Measurements from ENCODE around the gene MPPED1. TPM values are rescaled to one million over a fixed set of nuclear protein-coding genes. Genes with fewer than 3 reads are reported as not detected.
A peak's percentile ranks its signal among the peaks of the same experiment; 100 is the strongest.

MPPED1 gene, protein sequence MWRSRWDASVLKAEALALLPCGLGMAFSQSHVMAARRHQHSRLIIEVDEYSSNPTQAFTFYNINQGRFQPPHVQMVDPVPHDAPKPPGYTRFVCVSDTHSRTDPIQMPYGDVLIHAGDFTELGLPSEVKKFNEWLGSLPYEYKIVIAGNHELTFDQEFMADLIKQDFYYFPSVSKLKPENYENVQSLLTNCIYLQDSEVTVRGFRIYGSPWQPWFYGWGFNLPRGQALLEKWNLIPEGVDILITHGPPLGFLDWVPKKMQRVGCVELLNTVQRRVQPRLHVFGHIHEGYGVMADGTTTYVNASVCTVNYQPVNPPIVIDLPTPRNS
- not detected for total RNA-seq

DNA sequence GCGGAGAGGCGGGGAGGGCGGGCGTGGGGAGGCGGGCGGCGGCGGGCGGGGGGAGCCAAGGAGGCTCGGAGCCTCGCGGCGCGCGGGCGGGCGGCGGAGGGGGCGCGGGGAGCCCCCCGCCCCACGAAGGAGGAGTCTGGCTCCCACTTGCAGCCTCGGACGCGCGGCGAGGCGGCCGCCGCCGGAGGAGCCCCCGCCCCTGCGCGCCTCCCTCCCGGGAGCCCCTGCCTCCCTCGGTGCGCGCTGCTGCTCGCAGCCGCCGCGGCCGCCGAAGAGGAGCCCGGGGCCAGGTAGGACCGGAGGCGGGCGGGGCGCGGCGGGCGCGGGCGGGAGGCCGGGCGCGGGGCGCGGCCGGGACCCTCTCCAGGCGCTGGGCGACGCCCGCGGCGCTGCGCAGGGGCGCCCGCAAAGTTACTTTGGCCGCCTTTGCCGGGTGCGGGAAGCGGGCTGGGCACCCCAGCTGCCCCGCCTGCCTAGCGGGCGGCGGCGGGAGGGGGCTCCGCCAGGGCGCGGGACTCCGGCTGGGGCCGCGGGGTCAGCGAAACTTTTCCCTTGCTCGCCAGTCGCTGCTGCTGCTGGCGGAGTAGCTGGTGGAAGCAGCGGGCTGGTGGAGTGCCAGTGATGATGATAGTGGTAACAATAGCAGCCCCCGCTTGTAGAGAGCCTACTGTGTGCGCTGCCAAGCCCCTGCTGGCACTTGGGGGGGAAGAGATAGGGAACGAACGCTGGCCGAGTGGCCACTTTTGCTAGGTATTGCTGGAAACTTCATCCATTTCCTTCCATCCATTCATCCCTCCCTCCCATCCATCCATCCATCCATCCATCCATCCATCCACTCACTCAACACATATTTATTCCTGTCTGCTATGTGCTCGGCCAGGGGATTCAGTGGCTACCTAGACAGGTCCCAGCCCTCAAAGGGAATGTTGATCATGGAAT is at the start of gene MPPED1:
MPPED1 (plus strand) TSS at position 146 of the 939 bp plus-strand sequence. CDS start 12,972 bp downstream, outside the sequence.
- Mint-ChIP-seq H3K36me3 (no peaks in the 10 kb centered on the region), H3K4me1 (peaks cover 2% of the 10 kb centered on the region), H3K4me3 (no peak within 1 kb of the TSS), H3K27me3 (peaks cover 56% of the 10 kb centered on the region), H3K9me3 (no peaks in the 10 kb centered on the region), H3K27ac (no peak within 1 kb of the TSS)
- no peak for DNase-seq

DNA sequence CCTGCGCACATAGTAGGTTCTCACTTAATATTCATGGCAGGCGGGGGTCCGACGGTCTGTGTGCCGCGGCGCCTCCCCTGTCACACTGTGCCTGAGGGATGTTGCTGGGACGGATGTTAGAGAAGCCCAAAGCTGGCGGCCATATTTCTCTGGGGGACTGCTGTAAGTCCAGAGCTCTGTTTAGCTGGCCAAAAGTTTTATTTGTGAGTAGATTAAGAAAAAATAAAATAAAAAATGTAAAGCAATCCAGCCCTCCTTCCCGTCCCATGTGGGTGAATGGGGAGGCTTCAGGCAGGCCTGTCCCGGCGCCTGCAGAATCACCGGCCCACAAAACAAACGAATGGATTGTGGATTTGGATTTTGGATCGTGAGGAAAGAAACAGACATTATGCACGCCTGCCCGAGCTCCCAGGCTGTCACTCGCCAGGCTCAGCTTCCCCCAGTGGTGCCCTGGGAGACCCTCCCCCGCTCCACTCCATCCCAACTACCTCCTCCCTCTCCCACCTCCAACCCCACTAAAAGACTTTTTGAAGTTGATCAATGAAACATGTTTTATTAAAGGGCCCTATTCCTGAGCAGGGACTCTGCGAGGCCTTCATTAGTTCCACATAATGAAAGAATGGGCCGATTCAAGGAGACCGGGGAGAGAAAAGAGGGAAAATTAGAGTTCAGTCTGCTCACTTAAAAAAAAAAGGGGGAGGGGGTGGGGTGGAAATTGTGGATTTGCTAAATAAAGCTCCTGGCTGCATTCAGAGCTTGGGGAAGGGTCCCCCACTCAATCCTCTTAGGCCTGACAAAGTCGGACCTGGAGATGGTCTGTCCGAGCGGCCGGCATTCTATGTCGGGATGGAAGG is 48.3 kb upstream of the MPPED1 start:
- Mint-ChIP-seq H3K27ac (no peak overlapping the region), H3K4me1 (no peaks in the 10 kb centered on the region), H3K27me3 (peaks cover 13% of the 10 kb centered on the region), H3K36me3 (no peaks in the 10 kb centered on the region), H3K9me3 (no peaks in the 10 kb centered on the region), H3K4me3 (no peak overlapping the region)
- no peak for DNase-seq

DNA sequence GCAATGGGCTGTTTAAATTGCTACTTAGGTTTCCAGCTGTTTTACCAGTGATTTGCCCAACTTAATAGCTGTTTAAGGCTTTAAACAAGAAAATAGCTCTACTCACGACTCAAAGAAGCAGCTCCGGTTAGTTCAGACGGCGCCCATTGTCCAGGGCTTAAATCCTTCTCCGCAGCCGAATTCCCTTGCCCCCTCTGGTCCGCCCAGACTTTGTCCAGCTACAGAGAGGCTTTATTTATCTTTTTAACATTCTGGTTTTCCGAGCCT is 47.7 kb upstream of the MPPED1 start:
- no peaks in the 10 kb centered on the region for H3K4me1 Mint-ChIP-seq
- H3K27me3 Mint-ChIP-seq = peaks cover 17% of the 10 kb centered on the region
- no peak overlapping the region for H3K27ac Mint-ChIP-seq
- no peaks in the 10 kb centered on the region for H3K9me3 Mint-ChIP-seq
- no peaks in the 10 kb centered on the region for H3K36me3 Mint-ChIP-seq
- no peak for DNase-seq
- no peak overlapping the region for H3K4me3 Mint-ChIP-seq

DNA sequence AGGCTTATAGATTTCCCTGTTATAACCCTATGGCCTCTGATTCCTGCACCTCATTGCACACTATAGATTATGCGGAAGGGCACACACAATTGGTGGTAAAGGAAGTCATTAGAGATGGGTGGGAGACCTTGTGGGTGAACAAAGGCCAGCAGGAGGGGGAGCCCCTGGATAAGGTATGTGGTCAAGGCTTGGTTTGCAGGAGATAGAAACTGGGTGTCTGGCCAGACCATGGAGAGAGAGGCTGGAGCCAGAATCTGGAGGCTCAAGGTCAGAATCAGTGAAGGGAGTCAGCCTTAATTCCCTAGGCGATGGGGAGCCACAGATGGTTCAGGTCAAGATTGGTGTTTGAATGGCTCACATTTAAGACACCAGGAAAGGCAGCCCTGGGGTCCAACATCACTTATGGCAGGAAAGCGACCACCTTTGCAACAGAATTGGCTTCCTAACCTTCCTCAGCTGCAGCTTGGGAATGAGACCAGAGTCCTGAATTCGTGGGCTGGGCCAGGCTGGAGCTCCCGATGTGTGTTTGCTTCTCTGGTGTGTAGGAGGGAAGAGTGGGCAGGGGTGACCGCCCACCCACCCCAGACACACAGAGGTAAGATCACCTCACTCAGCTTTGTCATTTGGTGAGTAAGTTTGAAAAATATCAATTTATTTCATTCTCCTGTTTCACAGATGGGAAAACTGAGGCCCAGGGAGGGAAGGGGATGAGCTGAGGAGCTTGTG is 45.9 kb upstream of the MPPED1 start:
- no peaks in the 10 kb centered on the region for H3K36me3 Mint-ChIP-seq
- no peak overlapping the region for H3K4me3 Mint-ChIP-seq
- H3K9me3 Mint-ChIP-seq = no peaks in the 10 kb centered on the region
- DNase-seq = no peak
- H3K27me3 Mint-ChIP-seq = peaks cover 33% of the 10 kb centered on the region
- no peak overlapping the region for H3K27ac Mint-ChIP-seq
- H3K4me1 Mint-ChIP-seq = no peaks in the 10 kb centered on the region

DNA sequence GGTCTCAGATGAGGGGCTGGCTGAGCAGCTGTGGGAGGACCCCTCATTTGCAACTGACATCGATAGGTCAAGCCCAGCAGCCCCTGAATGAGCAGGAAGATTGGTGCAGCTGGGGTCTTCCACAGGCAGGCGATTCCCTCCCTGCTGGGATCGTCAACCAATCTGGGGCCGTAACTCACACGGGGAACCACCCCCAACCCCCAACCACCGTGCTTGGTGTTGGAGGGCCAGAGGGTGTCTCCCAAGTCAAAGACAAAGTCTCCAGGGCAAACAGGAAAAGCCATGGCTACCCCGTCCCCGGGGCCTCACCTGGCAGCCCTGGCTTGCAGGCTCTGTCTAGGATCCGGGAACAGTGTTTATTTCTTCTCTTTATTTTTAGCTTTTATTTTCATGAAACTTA is 41.8 kb upstream of the MPPED1 start:
- no peak overlapping the region for H3K4me3 Mint-ChIP-seq
- H3K9me3 Mint-ChIP-seq = peaks cover 7% of the 10 kb centered on the region
- H3K4me1 Mint-ChIP-seq = no peaks in the 10 kb centered on the region
- H3K36me3 Mint-ChIP-seq = peaks cover 1% of the 10 kb centered on the region
- H3K27me3 Mint-ChIP-seq = peaks cover 65% of the 10 kb centered on the region
- H3K27ac Mint-ChIP-seq = no peak overlapping the region
- no peak for DNase-seq

DNA sequence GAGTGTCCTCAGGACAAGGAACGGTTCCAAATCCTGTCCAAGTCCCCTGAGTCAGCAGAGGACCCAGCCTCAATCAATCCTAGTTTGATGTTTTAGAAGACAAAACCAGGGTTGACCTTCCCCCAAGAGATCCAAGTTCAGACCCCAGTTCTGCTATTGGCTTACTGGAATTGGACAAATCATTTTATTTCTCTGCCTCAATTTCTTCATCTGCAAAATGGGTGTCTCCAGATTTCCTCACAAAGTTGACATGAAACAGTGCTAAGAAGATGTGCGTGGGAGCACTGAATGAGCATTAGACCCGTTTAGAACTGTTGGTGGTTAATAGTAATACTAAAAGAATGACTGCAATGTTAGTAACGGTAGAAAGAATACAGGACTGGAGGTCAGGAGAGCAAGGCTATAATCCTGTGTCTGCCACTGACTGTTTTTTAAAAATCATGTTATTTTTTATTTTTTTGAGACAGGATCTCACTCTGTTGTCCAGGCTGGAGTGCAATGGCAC is 35.8 kb upstream of the MPPED1 start:
- Mint-ChIP-seq H3K4me1 (peaks cover 20% of the 10 kb centered on the region), H3K4me3 (no peak overlapping the region), H3K27ac (no peak overlapping the region), H3K36me3 (peaks cover 2% of the 10 kb centered on the region), H3K27me3 (peaks cover 78% of the 10 kb centered on the region), H3K9me3 (peaks cover 8% of the 10 kb centered on the region)
- no peak for DNase-seq

DNA sequence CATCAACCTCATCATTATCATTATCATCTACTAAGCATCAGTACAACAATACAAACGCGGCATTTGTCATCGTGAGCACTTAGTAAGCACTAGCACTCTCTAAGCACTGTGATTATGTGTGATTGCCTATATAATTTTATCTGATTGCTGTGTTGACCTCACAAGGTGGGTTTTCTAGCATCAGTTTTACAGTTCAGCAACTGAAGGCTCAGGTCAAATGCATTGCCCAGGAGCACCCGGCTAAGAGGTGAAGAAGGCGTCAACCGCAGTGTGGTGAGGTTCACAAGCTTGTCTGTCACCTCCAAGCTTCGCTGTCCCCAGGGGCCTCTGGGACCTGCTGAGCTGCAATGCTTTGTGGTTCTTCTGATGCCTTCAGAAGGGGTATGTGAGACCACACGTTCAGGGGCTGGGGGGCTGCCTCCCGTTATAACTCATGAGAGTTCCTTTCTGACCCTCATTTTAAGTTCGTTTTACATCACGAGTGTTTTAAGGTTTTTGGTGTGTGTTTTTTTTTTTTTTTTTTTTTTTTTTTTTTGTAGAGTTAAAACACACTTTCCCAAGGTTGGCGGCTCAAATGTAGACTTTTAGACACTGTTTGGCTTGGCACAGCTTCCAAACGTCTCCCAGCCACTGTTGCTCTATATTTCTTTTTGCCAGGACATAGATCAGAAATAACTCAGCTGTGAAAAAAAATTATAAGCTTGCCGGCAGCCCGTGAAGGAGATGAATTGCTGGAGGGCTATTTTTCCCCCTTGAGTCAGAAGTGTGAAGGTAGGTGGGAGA is 34.9 kb upstream of the MPPED1 start:
- DNase-seq = peak; percentile 42
- Mint-ChIP-seq H3K36me3 (peaks cover 2% of the 10 kb centered on the region), H3K4me1 (peaks cover 22% of the 10 kb centered on the region), H3K27ac (no peak overlapping the region), H3K27me3 (peaks cover 70% of the 10 kb centered on the region), H3K4me3 (no peak overlapping the region), H3K9me3 (peaks cover 8% of the 10 kb centered on the region)

DNA sequence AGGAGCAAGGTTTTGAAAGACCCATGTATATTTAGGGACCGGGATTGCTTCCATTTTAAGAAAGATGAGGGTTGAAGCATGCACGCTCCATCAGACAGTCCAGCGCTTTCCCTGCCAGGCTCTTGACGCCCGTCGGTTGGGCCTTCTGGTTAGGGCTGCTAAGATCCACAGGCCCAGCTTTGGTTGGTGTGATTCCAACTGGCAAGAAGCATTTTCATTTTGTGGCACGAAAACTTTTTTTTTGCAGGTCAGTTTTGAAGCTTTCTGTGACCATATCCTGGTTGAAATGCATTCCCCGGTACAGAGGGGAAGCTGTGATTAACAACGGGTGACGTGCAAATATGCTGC is 34.3 kb upstream of the MPPED1 start:
- Mint-ChIP-seq H3K27ac (no peak overlapping the region), H3K4me1 (peaks cover 22% of the 10 kb centered on the region), H3K27me3 (peaks cover 65% of the 10 kb centered on the region), H3K36me3 (peaks cover 2% of the 10 kb centered on the region), H3K4me3 (no peak overlapping the region), H3K9me3 (peaks cover 8% of the 10 kb centered on the region)
- no peak for DNase-seq

DNA sequence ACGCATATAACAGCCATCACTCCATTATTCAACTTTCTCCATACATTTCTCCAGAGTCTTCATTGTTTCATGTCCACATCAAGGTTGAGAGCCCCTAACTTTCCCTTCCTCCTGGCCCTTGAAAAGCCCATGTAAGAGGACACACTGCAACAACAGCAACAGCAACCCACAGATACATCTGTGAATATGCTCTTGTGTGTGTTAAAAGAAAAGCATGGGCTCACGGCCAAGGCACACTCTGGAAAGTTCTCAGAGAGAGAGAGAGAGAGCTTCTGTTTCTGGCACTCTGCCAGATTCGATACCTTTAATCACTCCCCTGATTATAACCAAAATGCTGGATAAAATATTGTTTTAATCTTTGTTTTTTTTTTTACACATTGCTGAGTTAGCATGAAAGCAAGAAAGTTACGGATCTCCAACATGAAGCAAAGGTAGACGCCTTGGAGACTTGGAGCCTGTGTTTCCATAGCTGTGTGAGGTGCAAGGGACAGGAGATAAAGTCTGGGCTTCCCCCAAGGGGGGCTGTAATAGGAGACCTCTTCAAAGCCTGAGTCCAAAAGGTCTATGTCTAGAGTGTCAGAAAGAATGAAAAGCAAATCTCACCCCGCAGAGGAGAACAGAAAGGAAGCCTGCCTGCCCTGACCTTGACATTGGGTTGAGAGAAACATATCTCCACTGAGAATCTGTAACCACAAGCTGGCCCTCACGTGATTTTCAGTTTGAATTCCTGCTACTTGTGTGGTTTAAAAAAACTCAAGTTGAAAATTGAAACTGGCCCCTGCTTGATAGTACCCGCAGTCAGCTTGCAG is 33.7 kb upstream of the MPPED1 start:
- Mint-ChIP-seq H3K9me3 (peaks cover 8% of the 10 kb centered on the region), H3K4me1 (peaks cover 22% of the 10 kb centered on the region), H3K36me3 (peaks cover 2% of the 10 kb centered on the region), H3K27me3 (peaks cover 64% of the 10 kb centered on the region), H3K27ac (no peak overlapping the region), H3K4me3 (no peak overlapping the region)
- no peak for DNase-seq

DNA sequence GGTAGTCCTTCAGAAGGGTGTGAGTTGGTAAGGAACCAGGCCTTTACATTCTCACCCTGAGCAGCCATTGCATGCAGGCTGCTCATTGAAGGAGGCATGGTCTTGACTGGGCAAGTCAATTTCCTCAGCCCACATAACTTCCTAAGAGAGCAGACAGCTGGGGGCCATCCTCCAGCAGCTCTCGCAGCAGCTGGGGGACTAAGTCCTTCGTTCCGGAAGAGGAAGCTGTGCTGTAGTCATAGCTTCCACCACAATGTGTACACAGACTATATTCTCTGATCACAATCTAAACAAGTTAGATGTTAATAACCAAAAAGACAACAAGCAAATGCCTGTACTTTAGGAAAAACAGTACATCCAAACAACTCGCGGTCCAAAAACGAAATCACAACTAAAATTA is 30.1 kb upstream of the MPPED1 start:
- Mint-ChIP-seq H3K9me3 (no peaks in the 10 kb centered on the region), H3K4me3 (no peak overlapping the region), H3K27me3 (peaks cover 51% of the 10 kb centered on the region), H3K4me1 (peaks cover 23% of the 10 kb centered on the region), H3K36me3 (no peaks in the 10 kb centered on the region), H3K27ac (no peak overlapping the region)
- DNase-seq = no peak

DNA sequence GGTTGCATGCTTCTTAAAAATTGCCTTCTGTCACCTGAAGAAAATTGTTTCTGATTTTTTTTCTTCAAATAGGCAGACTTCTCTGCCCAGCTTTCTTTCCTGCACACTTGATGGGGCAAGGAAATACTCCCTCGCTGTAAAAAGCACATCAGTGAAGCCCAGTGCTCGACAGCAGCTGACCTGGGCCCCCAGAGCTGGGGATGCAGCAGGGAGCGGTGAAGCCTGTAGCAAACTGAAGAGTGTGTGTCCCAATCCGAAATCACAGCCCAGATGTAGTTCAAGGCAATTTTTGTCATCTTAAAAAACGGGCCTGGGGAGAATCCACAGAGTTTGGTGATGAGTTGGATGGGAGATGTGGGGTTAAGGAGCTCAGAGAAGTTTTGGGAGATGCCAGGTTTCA is 27.0 kb upstream of the MPPED1 start:
- Mint-ChIP-seq H3K9me3 (no peaks in the 10 kb centered on the region), H3K36me3 (no peaks in the 10 kb centered on the region), H3K4me3 (no peak overlapping the region), H3K27ac (no peak overlapping the region), H3K4me1 (peaks cover 6% of the 10 kb centered on the region), H3K27me3 (peaks cover 37% of the 10 kb centered on the region)
- DNase-seq = no peak

DNA sequence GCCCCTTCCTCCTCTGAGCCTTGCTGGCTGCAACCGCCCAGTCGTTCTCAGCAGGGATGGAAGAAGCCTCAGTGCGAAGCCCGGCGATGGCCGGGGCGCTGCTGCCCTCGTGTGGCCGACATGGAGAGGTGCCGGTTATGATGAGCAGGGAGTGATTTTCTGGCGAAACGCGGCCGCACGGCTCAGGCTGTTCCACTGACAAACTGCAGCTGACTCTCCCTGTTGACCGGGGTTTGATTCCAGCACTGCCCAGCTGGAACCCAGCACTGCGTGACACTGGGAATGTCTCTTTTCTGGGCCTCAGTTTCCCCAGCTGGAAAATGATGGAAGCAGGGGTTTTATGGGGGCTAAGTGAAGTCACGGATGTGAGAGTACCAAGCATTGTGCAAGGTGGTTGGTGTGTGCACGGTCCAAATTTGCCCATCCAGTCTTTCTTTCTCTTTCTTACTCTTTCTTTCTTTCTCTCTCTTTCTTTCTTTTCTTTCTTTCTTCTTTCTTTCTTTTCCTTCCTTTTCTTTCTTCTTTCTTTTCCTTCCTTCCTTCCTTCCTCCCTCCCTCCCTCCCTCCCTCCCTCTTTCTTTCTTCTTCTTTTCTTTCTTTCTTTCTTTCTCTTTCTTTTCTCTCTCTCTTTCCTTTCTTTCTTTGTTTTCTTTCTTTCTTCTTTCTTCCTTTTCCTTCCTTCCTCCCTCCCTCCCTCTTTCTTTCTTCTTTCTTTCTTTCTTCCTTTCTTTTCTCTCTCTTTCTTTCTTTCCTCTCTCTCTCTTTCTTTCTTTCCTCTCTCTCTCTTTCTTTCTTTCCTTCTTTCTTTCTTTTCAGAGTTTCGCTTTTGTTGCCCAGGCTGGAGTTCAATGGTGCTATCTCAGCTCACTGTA is 25.8 kb upstream of the MPPED1 start:
- no peaks in the 10 kb centered on the region for H3K9me3 Mint-ChIP-seq
- H3K27me3 Mint-ChIP-seq = peaks cover 35% of the 10 kb centered on the region
- no peaks in the 10 kb centered on the region for H3K36me3 Mint-ChIP-seq
- peak; percentile 78 for DNase-seq
- no peak overlapping the region for H3K27ac Mint-ChIP-seq
- peaks cover 6% of the 10 kb centered on the region for H3K4me1 Mint-ChIP-seq
- H3K4me3 Mint-ChIP-seq = no peak overlapping the region
